HepG2 (cell line): Measurements from ENCODE around the gene ZFP62. TPM values are rescaled to one million over a fixed set of nuclear protein-coding genes. Genes with fewer than 3 reads are reported as not detected.
A peak's percentile ranks its signal among the peaks of the same experiment; 100 is the strongest.

Experiments used
- ATAC-seq: fragments of 200-7000 bp; cut with Tn5 transposase; 3 replicates; pipeline ENCODE4 v1.9.1; 2020; ENCODE audit warnings: mild to moderate bottlenecking, moderate library complexity
- BruUV-seq: library from RNA; stranded (reverse); fragments of 400-500 nt; replicated peaks from 2 replicates; lab custom pipeline; 2021; lab: Mats Ljungman, UMichigan
- CTCF ChIA-PET: fragments of 300-600 bp; formaldehyde crosslinking; extraction: SDS; loops from one replicate; lab custom pipeline; 2021; ENCODE audit warnings: low total read pairs, inconsistent platforms, low intra/inter-chr PET ratio; lab: Yijun Ruan, JAX
- POLR2A ChIA-PET: fragments of 350-600 bp; sonication (Branson Sonifier 250); formaldehyde crosslinking; loops from one replicate; lab custom pipeline; 2020; ENCODE audit warnings: antibody characterized with exemption, inconsistent platforms; lab: Yijun Ruan, JAX
- DNase-seq: peaks from one replicate; pipeline ENCODE4 v3.0.0-alpha.2; 2015; ENCODE audit warnings: low spot score
- FAIRE-seq: peaks from 3 replicates; lab custom pipeline; 2011; peaks lifted over from hg19 to GRCh38; lab: Jason Lieb, UNC
- H2AFZ ChIP-seq: one replicate; pipeline ENCODE4 v1.6.1; 2011; ENCODE audit warnings: low read length, inconsistent platforms
- H3K27ac ChIP-seq: fragments of 300-600 bp; 3 replicates; pipeline ENCODE4 v1.8.0; 2011; ENCODE audit warnings: mixed run types, mild to moderate bottlenecking, mixed read lengths, low read length, inconsistent platforms; ENCODE audit not compliant: insufficient read depth; ENCODE audit errors: extremely low read length
- H3K27me3 ChIP-seq, 2 experiments: fragments of 200-600 bp in 1 of 2; 2 replicates in 1 of 2; 3 replicates in 1 of 2; pipeline versions ENCODE4 v1.6.0 to v1.8.0; 2011; ENCODE audit warnings: low read length in 2 of 2, mild to moderate bottlenecking in 2 of 2, moderate library complexity in 2 of 2, inconsistent platforms in 1 of 2; ENCODE audit not compliant: insufficient read depth in 2 of 2, control insufficient read depth in 1 of 2
- H3K36me3 ChIP-seq, 2 experiments: fragments of 200-600 bp in 1 of 2; replicated peaks in 1 of 2; 2 replicates in 1 of 2; 3 replicates in 1 of 2; pipeline versions ENCODE4 v1.5.1 to v1.8.0; 2011; ENCODE audit warnings: low read length in 2 of 2, inconsistent platforms in 1 of 2; ENCODE audit not compliant: insufficient read depth in 2 of 2, control insufficient read depth in 1 of 2
- H3K4me1 ChIP-seq: 2 replicates; pipeline ENCODE4 v1.5.1; 2012; ENCODE audit warnings: low read length, inconsistent platforms; ENCODE audit not compliant: insufficient read depth
- H3K4me2 ChIP-seq: 2 replicates; pipeline ENCODE4 v1.6.0; 2011; ENCODE audit warnings: low read depth, low read length, inconsistent platforms
- H3K4me3 ChIP-seq, 3 experiments: fragments of 200-600 bp in 1 of 3; sonication (generic), shearing (Covaris generic) in 1 of 3; replicated peaks in 1 of 3; 2 replicates each; pipeline ENCODE4 v1.5.1; 2011 to 2016; ENCODE audit warnings: low read length in 3 of 3, inconsistent platforms in 2 of 3, low read depth in 2 of 3, mild to moderate bottlenecking in 2 of 3, control low read depth in 1 of 3, mixed read lengths in 1 of 3; ENCODE audit not compliant: insufficient read depth in 1 of 3
- H3K79me2 ChIP-seq: one replicate; pipeline ENCODE4 v1.6.1; 2011; ENCODE audit warnings: low read length, inconsistent platforms; ENCODE audit not compliant: insufficient read depth
- H3K9ac ChIP-seq: 2 replicates; pipeline ENCODE4 v1.6.0; 2011; ENCODE audit warnings: mild to moderate bottlenecking, low read depth, low read length, inconsistent platforms; ENCODE audit not compliant: insufficient read depth
- H3K9me3 ChIP-seq: 2 replicates; pipeline ENCODE4 v1.5.1; 2012; ENCODE audit warnings: mild to moderate bottlenecking, low read length
- H4K20me1 ChIP-seq: 2 replicates; pipeline ENCODE4 v1.6.0; 2011; ENCODE audit warnings: inconsistent platforms, mild to moderate bottlenecking, low read length, moderate library complexity; ENCODE audit not compliant: insufficient read depth
- ETV5 ChIP-seq: IDR thresholded peaks from 2 replicates; pipeline ENCODE4 v1.6.1; 2018; ENCODE audit warnings: missing biosample characterization, missing genetic modification reagents, inconsistent platforms, borderline replicate concordance
- HMG20B ChIP-seq: conservative IDR thresholded peaks from 2 replicates; pipeline ENCODE4 v1.6.1; 2016; ENCODE audit warnings: missing genetic modification reagents, missing compliant biosample characterization
- HMGA1 ChIP-seq: sonication (generic); formaldehyde crosslinking; conservative IDR thresholded peaks from 2 replicates; pipeline ENCODE4 v1.4.0; 2020; ENCODE audit warnings: missing genetic modification reagents
- HNF4A ChIP-seq: sonication (generic); formaldehyde crosslinking; IDR thresholded peaks from 2 replicates; pipeline ENCODE4 v1.4.0; 2020; ENCODE audit warnings: missing genetic modification reagents
- MBNL3 ChIP-seq: fragments of 250-450 bp; sonication (Bioruptor Pico); conservative IDR thresholded peaks from 2 replicates; pipeline ENCODE4 v1.8.0; 2022; ENCODE audit warnings: mild to moderate bottlenecking, inconsistent platforms
- NFYB ChIP-seq: sonication (generic); formaldehyde crosslinking; IDR thresholded peaks from 2 replicates; pipeline ENCODE4 v1.4.0; 2020; ENCODE audit warnings: missing genetic modification reagents
- RXRB ChIP-seq: IDR thresholded peaks from 2 replicates; pipeline ENCODE4 v1.6.1; 2016; ENCODE audit warnings: borderline replicate concordance, missing genetic modification reagents, missing compliant biosample characterization
- STAG1 ChIP-seq: sonication (generic); formaldehyde crosslinking; IDR thresholded peaks from 2 replicates; pipeline ENCODE4 v1.4.0; 2020; ENCODE audit warnings: missing genetic modification reagents
- ZNF564 ChIP-seq: sonication (generic); formaldehyde crosslinking; IDR thresholded peaks from 2 replicates; pipeline ENCODE4 v1.8.1; 2023; ENCODE audit warnings: mild to moderate bottlenecking, missing genetic modification reagents
- ZNF770 ChIP-seq: sonication (generic); formaldehyde crosslinking; IDR thresholded peaks from 2 replicates; pipeline ENCODE4 v1.5.0; 2020; ENCODE audit warnings: mild to moderate bottlenecking, missing genetic modification reagents
- WGBS: methylation state at CpG from one replicate; pipeline ENCODE4 v1.1.6; 2017; ENCODE audit warnings: low lambda C conversion rate; 5-methylcytosine and 5-hydroxymethylcytosine counted together
- in situ Hi-C: cut with HindIII; loops from 2 replicates; pipeline ENCODE4 v1.10.0; 2017; ENCODE audit warnings: low pct_unique_long_range_greater_than_20kb; ENCODE audit not compliant: extremely low pct_ligation_motif_present
- intact Hi-C: fragments of 100-400 bp; cut with micrococcal nuclease; formaldehyde crosslinking; loops from one replicate; pipeline ENCODE4 v1.10.0; 2022; ENCODE audit not compliant: unreplicated experiment
- polyA plus RNA-seq, 8 experiments: library from polyadenylated mRNA; depleted of rRNA in 3 of 8; stranded (reverse) in 7 of 8; unstranded in 1 of 8; fragments of >200 nt; fragmentation: Illumina TruSeq in 4 of 8; extraction: Trizol in 4 of 8; gene quantifications; 2 replicates each; pipeline versions ENCODE4 v1.2.1 to v1.2.3, GENCODE V29; 2011 to 2016; ENCODE audit warnings: low read depth in 4 of 8, missing spikeins in 1 of 8, mixed read lengths in 1 of 8; ENCODE audit not compliant: insufficient read depth in 1 of 8
- total RNA-seq, 5 experiments: library from RNA; depleted of rRNA; stranded (reverse); fragments of >200 nt; fragmentation: Illumina TruSeq; extraction: Trizol; gene quantifications; 2 replicates each; pipeline ENCODE4 v1.2.3, GENCODE V29; 2016; ENCODE audit warnings: low read depth in 1 of 5

The ZFP62 gene
- total and polyA plus RNA-seq, 2 of the 13 experiments (the other 11 are each of a cell fraction or from before 2014, with no cell fraction given) = 8.2 to 19.4 TPM

DNA sequence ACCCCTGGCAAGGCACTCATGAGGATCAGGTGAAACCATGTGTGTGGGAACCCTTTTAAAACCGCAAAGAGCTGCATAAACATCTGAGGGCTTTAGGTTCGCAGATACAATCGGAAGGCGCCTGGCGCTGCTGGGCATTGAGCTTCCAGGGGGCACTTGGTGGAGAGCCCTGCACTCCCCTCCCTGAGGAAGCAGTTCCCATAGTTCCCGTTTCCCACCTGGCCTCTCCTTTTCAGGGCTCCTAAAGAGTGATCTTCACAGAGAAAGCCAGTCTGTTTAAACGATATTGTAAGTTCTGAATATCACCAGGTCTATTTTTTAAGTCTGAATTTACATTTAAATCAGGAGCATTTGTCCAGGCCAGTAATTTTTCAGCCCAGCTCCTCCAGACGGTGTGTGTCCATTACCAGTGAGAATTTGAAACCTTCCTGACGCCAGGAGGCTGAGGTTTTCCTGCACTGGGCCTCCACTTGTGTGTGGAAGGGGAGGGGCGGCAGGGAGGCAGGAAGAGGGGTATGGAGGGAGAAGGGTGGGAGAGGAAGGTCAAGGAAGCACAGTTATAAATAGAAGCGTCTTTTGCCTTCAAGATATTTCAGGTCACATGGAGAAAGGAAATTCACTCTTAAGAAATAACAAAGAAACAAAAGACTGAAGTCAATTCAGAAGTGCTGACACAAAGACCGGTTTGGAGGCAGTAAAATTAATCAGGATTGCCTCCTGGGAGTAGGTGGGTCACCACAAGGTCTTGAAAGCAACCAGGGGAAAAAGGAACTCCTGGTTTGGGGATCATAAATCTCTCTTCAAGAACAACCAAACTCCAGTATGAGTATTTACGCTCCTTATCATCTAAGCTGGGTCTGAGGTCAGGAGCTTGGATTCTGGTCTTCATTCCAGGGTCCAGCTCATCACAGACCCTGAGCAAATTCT lies 44.2 kb downstream of the ZFP62 start:
- ChIA-PET POLR2A (interaction anchor here (1.0 to 1.3 kb wide), 3 partner anchors 9 to 13 kb away, joined by 3 to 5 read pairs (median 3); no protein-coding TSS in a partner anchor), CTCF (no interaction called here)
- peaks cover 46% of the 10 kb centered on the region for H3K4me1 ChIP-seq
- DNase-seq (no peak), FAIRE-seq (no peak), ATAC-seq (peak; percentile 55; the same call in 2 of the 3 replicates)
- H3K4me3 ChIP-seq = peak overlapping the region in 2 of 3 experiments; percentile 16 to 31; a peak in 1 of 6 replicates
- no peaks in the 10 kb centered on the region for H3K79me2 ChIP-seq
- peak overlapping the region; percentile 29; the same call in 1 of the 2 replicates for H3K9ac ChIP-seq
- H3K36me3 ChIP-seq = no peaks in the 10 kb centered on the region
- H4K20me1 ChIP-seq = no peaks in the 10 kb centered on the region
- H3K27ac ChIP-seq = no peak overlapping the region
- H3K4me2 ChIP-seq = peak overlapping the region; percentile 69
- in situ Hi-C loops (no loop called here), intact Hi-C loops (no loop called here)
- H3K27me3 ChIP-seq = no peaks in the 10 kb centered on the region; a peak in 1 of 5 replicates
- BruUV-seq = no TSS peak
- peak overlapping the region; percentile 72 for H2AFZ ChIP-seq
- H3K9me3 ChIP-seq = no peaks in the 10 kb centered on the region
- WGBS = 37% methylated on average over 13 of the region's 13 CpGs
- TF ChIP-seq HMG20B (CRISPR knock-in tag) = no peak
- no peak for TF ChIP-seq HMGA1 (CRISPR knock-in tag)
- TF ChIP-seq ETV5 = no peak
- no peak for TF ChIP-seq RXRB (CRISPR knock-in tag)
- no peak for TF ChIP-seq MBNL3 (CRISPR knock-in tag)
- TF ChIP-seq ZNF564 (CRISPR knock-in tag) = no peak
- 0 out of 2 replicates have a peak, but pooled peaks have one; percentile 17 for TF ChIP-seq HNF4A (CRISPR knock-in tag)
- peak; percentile 70; the same call in 1 of the 2 replicates for TF ChIP-seq ZNF770
- TF ChIP-seq NFYB (CRISPR knock-in tag) = no peak
- no peak for TF ChIP-seq STAG1 (CRISPR knock-in tag)
